NCI-H82 treated with DMSO at 0.1 percent for 48 hours (cell line): ENCODE measurements around the gene SPAG9.

Source experiments
- DNase-seq: peaks from one replicate; lab custom pipeline; 2025; ENCODE audit not compliant: unreplicated experiment; lab: John Stamatoyannopoulos, UW

The SPAG9 gene

GRCh38 chr17:50922721-50923405 is 197.8 kb downstream of the SPAG9 start:
- DNase-seq = no peak

- DNase-seq = no peak
Measured at GRCh38 chr17:50922107-50922506, 198.6 kb downstream of the SPAG9 start.

GRCh38 chr17:50920891-50921586 is 199.6 kb downstream of the SPAG9 start:
- DNase-seq = no peak

- DNase-seq = no peak
Measured at GRCh38 chr17:50920041-50920410, 200.6 kb downstream of the SPAG9 start.

GRCh38 chr17:50919321-50920040 is 201.2 kb downstream of the SPAG9 start:
- DNase-seq = no peak

- DNase-seq = no peak
Measured at GRCh38 chr17:50918933-50919296, 201.8 kb downstream of the SPAG9 start.

- no peak for DNase-seq
Measured at GRCh38 chr17:50918071-50918932, 202.4 kb downstream of the SPAG9 start.

GRCh38 chr17:50917418-50917743 is 203.3 kb downstream of the SPAG9 start:
- no peak for DNase-seq

GRCh38 chr17:50916708-50917417 is 203.8 kb downstream of the SPAG9 start:
- DNase-seq = no peak

GRCh38 chr17:50916026-50916707 is 204.5 kb downstream of the SPAG9 start:
- DNase-seq = no peak

GRCh38 chr17:50914505-50915063 is 206.1 kb downstream of the SPAG9 start:
- DNase-seq = no peak

- no peak for DNase-seq
Measured at GRCh38 chr17:50913120-50913519, 207.5 kb downstream of the SPAG9 start.
